GM21825 (cell line): ENCODE data around the gene TXNDC11.
A peak's percentile ranks its signal among the peaks of the same experiment; 100 is the strongest.
"Not testable (repeated sequence)": the region's sequence is repeated elsewhere in the genome, so short reads cannot be mapped to it uniquely, and the experiment has no call there.

Source experiments
- ATAC-seq: cut with Tn5 transposase; IDR thresholded peaks from one replicate; pipeline ENCODE4 v1.9.1; 2021; ENCODE audit warnings: mild to moderate bottlenecking, moderate library complexity; ENCODE audit not compliant: unreplicated experiment

Gene TXNDC11, protein sequence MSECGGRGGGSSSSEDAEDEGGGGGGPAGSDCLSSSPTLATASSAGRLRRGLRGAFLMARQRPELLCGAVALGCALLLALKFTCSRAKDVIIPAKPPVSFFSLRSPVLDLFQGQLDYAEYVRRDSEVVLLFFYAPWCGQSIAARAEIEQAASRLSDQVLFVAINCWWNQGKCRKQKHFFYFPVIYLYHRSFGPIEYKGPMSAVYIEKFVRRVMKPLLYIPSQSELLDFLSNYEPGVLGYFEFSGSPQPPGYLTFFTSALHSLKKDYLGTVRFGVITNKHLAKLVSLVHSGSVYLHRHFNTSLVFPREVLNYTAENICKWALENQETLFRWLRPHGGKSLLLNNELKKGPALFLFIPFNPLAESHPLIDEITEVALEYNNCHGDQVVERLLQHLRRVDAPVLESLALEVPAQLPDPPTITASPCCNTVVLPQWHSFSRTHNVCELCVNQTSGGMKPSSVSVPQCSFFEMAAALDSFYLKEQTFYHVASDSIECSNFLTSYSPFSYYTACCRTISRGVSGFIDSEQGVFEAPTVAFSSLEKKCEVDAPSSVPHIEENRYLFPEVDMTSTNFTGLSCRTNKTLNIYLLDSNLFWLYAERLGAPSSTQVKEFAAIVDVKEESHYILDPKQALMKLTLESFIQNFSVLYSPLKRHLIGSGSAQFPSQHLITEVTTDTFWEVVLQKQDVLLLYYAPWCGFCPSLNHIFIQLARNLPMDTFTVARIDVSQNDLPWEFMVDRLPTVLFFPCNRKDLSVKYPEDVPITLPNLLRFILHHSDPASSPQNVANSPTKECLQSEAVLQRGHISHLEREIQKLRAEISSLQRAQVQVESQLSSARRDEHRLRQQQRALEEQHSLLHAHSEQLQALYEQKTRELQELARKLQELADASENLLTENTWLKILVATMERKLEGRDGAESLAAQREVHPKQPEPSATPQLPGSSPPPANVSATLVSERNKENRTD

DNA sequence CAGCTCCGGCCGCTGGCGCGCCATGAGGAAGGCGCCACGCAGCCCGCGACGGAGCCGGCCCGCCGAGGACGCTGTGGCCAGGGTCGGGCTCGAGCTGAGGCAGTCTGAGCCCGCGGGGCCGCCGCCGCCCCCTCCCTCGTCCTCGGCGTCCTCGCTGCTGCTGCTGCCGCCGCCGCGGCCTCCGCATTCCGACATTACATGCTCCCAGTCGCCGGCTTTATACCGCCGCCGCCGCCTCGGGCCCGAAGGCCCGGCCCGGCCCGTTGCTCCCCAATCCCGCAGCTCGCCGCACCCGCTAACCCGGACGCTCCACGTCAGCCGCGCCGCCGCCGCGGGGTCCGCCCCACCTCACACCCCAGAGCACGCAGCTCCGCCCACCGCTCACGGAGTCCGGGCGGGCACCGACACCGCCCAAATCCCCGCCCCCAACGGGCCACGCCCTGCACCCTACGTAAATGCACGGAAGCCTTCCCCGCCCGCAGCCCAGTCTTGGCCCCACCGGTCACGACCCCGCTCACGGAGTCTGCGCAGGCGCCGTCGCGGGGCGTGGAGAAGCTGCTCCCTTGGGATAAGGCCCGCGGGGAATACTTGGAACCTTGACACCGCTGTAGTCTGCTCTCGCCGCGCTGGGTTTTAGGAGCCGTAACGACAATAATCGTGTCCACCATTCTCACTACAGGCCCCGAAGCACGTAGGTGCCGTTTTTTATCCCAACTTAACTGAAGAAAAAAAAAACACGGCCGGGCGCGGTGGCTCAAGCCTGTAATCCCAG, at the start of gene TXNDC11:
TSS of gene TXNDC11 (minus strand) at position 322 of the 772 bp plus-strand sequence. CDS start at position 195, 127 bp downstream.
- ATAC-seq, result peak; percentile 86

DNA sequence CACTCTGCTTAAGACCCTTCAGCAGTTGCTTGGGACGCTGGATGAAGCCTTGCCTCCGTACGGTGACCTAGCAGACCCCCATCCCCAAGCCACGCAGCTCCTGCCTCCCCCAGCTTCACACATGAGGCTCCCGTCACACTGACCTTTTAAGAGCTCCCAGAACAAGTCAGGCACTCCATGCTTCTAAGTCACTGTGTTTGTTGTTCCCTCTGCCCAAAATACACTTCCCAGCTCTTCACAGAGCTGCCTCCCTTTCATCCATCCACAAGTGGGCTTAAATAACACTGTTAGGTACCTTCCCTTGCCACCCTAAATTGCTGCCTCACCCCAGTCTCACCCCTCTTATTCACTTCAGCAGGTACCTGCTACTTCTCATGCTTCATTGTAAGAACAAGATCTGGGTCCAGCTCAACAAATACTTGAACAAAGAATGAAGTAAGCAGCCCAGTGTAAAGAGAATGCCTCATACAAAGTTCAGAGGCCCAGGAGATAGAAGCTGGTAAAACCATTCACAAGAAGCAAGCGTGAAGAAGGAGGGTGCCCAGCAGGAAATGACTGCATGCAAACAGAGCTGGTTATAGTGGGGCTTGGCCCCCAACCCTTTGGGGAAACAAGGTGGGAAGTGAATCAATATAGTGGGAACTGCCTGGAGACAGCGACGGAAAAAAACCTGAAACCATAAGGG, 48.6 kb upstream of the TXNDC11 start:
- ATAC-seq, result no peak

DNA sequence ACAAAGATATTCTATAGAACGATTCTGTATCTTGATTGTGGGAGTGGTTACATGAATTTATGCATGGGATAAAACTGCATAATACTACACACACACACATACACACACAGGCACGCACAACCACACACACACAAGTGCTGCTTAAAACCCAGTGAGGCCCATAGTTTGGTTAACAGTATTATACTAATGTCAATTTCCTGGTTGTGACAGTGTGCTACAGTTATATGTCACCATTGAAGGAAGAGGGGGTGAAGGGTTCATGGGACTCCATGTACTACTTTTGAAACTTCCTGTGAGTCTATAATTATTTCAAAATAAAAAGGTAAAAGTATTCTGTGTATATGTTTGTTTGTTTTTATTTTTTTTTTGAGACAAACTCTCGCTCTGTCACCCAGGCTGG, 46.3 kb upstream of the TXNDC11 start:
- no peak for ATAC-seq

DNA sequence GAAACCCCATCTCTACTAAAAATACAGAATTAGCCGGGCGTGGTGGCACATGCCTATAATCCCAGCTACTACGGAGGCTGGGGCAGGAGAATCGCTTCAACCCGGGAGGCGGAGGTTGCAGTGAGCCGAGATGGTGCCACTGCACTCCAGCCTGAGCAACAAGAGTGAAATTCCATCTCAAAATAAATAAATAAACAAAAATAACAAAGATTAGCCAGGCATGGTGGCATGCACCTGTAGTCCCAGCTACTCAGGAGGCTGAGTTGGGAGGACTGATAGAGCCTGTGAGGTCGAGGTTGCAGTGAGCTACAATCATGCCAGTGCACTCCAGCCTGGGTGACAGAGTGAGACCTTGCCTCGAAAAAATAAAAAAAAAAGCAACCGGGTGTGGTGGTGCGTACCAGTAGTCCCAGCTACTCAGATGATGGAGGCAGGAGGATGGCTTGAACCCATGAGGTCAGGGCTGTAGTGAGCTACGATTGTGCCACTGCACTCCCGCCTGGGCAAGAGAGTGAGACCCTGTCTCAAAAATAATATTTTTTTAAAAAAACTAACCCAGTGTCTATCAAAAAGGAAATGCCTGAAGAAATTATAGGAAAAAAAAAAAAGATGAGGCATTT, 42.4 kb upstream of the TXNDC11 start:
- not testable (repeated sequence) for ATAC-seq

DNA sequence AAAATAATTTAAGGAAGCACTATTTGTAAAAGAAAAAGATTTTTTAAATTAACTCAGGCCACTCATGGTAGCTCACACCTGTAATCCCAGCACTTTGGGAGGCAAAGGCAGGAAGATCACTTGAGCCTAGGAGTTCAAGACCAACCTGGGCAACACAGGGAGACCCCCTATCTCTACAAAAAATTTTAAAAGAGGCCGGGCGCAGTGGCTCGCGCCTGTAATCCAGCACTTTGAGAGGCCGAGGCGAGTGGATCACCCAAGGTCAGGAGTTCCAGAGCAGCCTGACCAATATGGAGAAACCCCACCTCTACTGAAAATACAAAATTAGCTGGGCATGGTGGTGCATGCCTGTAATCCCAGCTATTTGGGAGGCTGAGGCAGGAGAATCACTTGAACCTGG, 41.7 kb upstream of the TXNDC11 start:
- ATAC-seq, result not testable (repeated sequence)

DNA sequence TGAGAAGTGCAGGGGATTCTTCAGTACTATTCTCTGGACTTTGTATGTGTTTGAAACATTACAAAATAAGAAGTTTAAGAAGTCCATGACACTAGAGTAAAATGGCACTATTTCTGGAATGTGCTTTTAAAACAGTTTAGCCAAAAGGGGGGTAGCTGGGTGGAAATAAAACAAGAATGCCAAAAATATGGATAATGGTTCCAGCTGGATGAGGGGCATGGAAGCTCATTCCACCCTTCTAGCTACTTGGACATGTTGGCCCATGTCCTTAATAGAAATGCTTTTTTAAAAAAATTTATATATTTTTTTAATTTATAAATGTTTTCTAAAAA, 41.3 kb upstream of the TXNDC11 start:
- ATAC-seq, result no peak

DNA sequence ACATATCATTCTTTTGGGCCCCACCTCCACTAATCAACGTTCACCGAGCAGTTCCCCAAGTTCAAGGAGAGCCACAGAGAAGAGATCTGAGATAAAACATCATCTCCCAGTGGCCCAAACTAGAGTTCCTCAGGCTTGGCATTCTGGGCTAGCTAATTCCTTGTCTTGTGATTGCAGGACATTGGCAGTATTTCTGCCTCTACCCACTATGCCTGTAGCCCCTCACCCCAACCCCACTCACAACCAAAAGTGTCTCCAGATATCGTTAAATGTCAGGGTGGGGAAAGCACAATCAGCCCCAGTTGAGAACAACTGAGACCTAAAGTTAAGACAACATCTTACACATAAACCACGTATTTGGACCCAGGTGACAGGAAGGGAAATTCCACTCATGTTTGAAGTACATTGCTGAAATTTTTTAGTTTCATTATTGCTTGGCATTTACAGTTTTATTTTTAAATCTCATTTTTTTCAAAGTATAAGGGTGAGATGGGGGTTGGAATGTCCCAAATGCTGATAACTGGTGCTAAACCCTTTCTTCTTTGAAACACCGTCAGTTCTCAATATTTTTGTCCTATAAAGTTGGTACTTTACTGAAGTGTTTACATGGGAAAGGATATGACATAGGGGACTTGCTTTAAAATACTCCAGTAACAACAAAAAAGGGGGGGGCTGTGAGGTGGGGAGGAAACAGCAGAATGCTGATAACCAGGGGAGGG, 40.8 kb upstream of the TXNDC11 start:
- ATAC-seq, result peak; percentile 62

DNA sequence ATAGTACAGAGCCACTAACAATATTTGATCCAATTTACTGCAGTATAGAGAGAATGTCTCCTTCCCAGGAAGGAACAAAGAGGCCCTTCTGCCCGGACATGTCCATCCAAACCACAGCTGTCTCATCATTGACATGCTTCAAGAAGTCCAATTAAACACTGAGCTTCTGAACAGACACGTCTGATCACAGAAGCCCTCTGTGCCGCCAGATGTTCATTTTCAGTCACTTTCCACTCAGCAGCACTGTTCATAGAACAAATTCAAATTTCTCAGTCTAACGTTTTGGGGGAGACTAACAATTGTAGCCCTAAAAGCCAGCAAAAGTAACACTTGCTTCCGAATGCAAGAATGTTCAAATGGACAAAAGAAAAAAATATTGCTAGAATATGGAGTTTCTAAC, 39.1 kb upstream of the TXNDC11 start:
- no peak for ATAC-seq

DNA sequence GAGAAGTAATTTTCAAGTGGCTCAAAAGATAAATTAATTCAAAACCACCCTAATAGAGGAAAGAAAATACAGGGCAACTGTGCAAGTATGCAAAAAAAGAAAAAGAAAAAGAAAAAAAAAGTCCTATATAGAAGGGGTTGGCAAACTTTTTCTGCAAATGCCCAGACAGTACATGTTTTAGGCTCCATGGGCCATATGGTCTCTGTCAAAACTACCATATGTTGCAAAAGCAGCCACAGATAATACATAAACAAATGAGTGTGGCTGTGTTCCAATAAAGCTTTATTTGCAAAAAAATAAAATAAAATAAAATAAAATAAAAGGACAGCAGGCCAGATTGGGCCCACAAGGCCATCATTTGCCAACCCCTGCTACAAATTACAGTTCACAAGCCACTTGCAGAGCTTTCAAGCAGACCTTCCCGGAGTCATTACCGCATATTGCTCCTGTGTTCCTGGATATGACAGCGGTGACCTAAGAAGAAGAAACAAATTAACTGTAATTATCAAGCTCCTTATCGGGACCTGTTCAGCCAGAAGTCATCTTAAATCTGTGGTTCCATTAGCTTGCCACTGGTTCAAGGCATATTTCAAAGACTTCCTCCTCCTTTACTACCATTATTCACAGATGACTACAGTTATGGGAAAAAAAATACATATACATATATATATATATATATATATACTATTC, 38.5 kb upstream of the TXNDC11 start:
- no peak for ATAC-seq

DNA sequence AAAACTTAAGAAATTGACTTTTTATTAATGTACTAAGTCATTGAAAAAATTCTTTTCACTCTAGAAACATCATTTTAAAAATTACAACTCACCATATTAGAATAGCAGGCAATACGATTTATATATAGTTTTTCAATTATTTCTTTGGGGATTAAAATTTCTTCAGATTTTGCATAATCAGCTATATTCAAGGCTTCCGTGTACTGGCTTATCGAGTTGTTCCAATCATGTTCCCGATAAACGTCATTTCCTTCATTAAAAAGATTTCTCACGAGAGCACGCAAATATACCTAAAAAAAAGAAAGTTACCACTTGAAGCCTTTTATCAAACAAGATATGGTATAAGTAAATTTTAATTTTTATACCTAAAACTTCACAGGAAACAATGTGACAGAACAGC, 36.4 kb upstream of the TXNDC11 start:
- ATAC-seq, result no peak

DNA sequence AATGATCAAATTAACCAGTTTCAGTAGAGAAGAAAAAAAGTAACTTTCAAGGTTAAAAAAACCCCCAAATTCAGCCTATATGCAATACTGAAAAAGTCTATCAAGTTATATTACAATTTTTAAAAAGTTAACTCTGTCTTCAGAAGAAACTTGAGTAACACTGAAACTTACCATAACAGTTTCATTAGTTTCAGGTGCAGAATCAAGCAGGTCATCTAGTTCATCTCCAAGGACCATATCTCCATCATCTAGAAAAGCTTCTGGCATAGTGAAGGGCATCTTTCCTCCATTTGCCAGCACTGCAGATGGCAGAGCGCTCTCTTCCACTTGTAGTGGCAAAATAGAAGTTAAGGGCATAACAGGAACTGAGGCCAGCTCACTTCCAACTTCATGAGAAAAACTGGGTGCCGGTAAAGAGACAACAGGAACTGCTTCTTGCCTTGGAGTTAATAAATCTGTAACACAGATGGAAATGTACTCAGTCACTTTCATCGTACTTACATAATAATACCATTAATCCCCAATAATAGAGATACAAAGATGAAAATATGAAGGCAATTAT, 31.5 kb upstream of the TXNDC11 start:
- ATAC-seq, result no peak

DNA sequence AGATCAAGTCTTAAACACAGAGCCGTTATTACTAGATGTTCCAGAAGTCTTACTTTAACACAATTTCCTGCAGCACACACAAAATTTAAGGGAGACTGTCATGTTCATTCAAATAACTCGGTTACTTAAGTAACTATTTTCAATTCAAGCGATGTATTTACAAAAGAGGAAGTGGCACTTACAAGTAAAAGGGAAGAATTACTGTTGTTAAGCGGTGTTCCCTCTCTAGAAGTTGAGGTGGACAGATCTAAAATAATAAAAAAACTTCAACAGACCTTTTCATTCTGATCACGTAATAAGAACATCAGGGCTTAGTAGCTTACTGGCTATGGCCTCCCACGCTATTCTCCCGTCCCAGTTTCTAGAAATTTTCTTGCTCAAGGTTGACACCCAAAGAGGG, 26.2 kb upstream of the TXNDC11 start:
- ATAC-seq, result no peak

DNA sequence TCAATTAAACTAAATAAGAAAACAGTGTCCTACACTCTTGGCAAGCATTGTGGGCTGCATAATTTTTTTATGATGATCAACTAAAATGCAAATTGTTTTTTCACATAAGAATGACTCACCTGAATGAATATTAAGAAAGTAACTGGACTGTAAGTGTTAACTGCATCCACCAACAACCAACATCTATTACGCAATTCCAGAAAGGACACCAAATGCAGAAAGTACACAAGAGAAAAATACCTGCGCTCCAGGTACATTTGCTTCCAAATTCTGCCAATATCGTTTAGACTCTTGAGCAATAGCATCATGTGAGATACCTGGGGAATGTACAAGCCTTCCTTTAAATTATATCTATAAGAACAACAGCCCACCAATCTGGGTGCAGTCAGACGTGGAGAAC, 19.8 kb upstream of the TXNDC11 start:
- ATAC-seq, result no peak

DNA sequence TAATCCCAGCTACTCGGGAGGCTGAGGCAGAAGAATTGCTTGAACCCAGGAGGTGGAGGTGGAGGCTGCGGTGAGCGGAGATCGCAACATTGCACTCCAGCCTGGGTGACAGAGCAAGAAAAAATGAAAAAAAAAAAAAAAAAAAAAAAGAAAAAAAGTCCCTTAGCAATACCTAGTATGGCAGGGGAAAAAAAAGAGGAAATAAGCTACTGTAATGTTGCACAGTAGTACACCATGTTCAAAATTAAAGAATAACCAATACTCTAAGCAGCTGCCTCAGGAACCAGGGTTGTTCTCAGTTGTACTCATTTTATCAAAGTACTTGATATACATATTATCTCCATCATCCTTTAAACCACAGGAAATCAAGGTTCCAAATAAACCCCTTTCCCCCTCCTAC, 17.3 kb upstream of the TXNDC11 start:
- ATAC-seq, result no peak

DNA sequence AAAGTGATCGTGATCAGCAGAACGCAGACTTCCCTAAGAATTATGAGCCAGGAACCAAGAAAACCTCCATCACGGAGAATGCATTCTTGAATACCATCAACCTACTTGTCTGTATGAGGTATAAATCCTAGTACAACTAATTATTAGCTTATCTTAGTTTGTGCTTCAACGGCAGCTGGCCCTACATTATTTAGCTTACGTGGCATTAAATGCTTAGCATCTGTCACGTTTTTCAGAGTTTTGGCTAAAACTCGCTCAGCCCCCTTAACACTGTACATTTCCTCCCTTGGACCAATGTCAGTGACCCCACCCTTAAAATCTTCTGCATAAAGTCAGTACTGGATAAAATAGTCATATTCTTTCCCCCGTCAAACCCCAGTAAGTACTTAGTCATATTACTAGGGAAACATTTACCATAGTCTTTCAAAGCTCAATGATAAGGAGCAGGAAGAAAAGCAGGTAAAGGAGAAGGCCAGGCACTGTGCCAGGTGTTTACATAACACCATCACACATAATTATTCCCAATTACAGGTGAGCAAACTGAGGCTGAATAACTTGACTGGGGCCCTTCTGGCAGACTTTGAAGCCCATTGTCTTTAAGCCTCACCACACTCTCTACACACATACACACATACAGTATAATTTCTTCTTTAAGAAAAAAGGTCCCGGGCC, 16.6 kb upstream of the TXNDC11 start:
- no peak for ATAC-seq

DNA sequence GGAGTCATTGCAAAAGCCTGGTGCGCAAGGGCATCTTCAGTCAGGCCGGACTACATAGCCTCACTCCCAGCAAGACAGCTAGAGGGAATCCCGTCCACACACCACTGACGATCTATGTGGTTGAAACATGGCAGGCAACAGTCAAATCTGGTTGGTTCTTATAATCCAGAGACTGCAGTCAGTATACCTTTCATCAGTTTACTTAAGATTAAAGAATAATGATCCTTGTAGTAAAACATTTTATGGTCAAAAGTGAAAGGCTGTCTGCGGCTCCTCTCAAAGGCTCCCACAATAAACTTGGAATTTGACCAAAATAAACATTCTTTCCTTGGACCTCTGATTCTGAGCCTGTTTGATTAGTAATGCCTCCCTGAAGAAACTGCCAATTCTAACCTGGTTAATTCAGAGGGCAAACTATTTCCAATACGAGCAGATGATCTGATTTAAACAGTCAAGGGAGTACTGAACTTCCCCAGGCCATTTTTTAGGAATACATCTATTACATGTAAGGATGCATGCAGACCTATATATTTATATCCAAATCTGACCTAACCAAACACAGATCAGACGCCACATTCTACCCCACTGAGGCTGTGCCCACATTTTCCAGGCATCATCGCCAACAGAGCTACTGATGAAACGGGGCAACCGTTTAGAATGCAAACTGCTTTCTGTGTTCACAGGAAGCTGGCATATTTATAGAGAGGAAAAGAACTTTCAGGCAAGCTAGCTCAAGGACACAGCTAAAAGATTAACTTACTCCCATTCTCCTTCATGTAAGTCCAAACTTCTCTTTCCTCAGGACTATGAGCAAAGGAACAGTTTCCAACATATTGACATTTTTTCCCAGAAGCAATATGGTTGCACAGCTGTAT, 15.3 kb upstream of the TXNDC11 start:
- ATAC-seq, result no peak

DNA sequence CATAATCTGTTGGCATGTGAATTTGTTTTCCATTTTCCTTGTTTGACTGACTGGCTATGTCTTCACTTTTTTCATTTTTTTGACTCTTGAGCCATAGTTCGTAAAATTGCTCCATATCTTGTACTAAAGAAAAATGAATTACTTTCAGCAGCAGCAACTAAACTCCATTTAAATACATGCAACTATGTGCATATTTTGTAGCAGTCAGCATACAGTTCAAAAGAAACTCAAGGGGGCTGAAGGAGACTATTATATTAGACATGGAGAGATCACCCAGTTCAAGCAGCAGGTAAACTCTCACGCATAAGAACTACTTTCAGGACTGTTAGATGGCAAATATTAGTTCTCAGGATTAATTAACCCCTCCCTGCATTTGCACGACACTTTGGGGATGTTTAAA, 13.6 kb upstream of the TXNDC11 start:
- ATAC-seq, result no peak
